AG04449 (cell line): ENCODE data around the gene IFI27.

ENCODE experiments used
- CTCF ChIA-PET: fragments of 350-600 bp; formaldehyde crosslinking; extraction: SDS; loops from one replicate; lab custom pipeline; 2021; ENCODE audit warnings: antibody characterized with exemption; lab: Yijun Ruan, JAX
- POLR2A ChIA-PET: fragments of 400-600, 350-600 bp; formaldehyde crosslinking; extraction: SDS; loops from one replicate; lab custom pipeline; 2020; ENCODE audit warnings: antibody characterized with exemption, inconsistent platforms; lab: Yijun Ruan, JAX
- DNase-seq: peaks from one replicate; pipeline ENCODE4 v3.0.0-alpha.2; 2010; ENCODE audit warnings: low read depth, low spot score
- H3K4me3 ChIP-seq: 2 replicates; pipeline ENCODE4 v1.5.1; 2011; ENCODE audit warnings: low read depth, mild to moderate bottlenecking, control low read depth, low read length
- CTCF ChIP-seq: IDR thresholded peaks from one replicate; pipeline ENCODE4 v1.5.1; 2011; ENCODE audit warnings: mild to moderate bottlenecking, moderate library complexity, low read length, control low read depth, inconsistent platforms; ENCODE audit not compliant: insufficient read depth; ENCODE audit errors: missing control alignments

Gene IFI27

GRCh38 chr14:94157197-94157596 lies 46.7 kb downstream of the IFI27 start:
- DNase-seq, result no peak
- no peak overlapping the region for H3K4me3 ChIP-seq
- ChIA-PET CTCF (interaction anchor here (0.8 to 2.5 kb wide), 4 partner anchors 12 to 25 kb away, joined by 3 to 11 read pairs (median 6); no protein-coding TSS in a partner anchor), POLR2A (no interaction called here)
- no peak for TF ChIP-seq CTCF

GRCh38 chr14:94158239-94158883 lies 47.8 kb downstream of the IFI27 start:
- no peak for DNase-seq
- ChIA-PET CTCF (interaction anchor here (1.1 to 2.5 kb wide), 3 partner anchors 11 to 26 kb away, joined by 5 to 11 read pairs (median 8); no protein-coding TSS in a partner anchor), POLR2A (no interaction called here)
- H3K4me3 ChIP-seq, result no peak overlapping the region
- no peak for TF ChIP-seq CTCF

GRCh38 chr14:94161058-94161457 lies 50.5 kb downstream of the IFI27 start:
- CTCF ChIA-PET, result interaction anchor here (0.6 to 1.5 kb wide), 2 partner anchors 21 to 29 kb away, joined by 3 read pairs; no protein-coding TSS in a partner anchor
- POLR2A ChIA-PET, result no interaction called here

GRCh38 chr14:94161981-94162380 lies 51.4 kb downstream of the IFI27 start:
- H3K4me3 ChIP-seq, result no peak overlapping the region
- DNase-seq, result no peak
- TF ChIP-seq CTCF, result no peak
- CTCF ChIA-PET, result interaction anchor here (0.9 to 1.9 kb wide), 5 partner anchors 9 to 161 kb away, joined by 3 to 10 read pairs (median 3); no protein-coding TSS in a partner anchor
- POLR2A ChIA-PET, result no interaction called here

More at GRCh38 chr14:94161058-94161457, 50.5 kb downstream of the IFI27 start:
- no peak overlapping the region for H3K4me3 ChIP-seq
- TF ChIP-seq CTCF, result no peak
- DNase-seq, result no peak

- H3K4me3 ChIP-seq, result no peak overlapping the region
- ChIA-PET CTCF (interaction anchor here (0.9 to 1.9 kb wide), 5 partner anchors 9 to 162 kb away, joined by 3 to 10 read pairs (median 3); no protein-coding TSS in a partner anchor), POLR2A (no interaction called here)
- TF ChIP-seq CTCF, result no peak
- DNase-seq, result no peak
These were observed 51.9 kb downstream of the IFI27 start for GRCh38 chr14:94162466-94162865.

- POLR2A ChIA-PET, result no interaction called here
- no peak for DNase-seq
- H3K4me3 ChIP-seq, result no peak overlapping the region
- CTCF ChIA-PET, result interaction anchor here (1.1 to 1.4 kb wide), 3 partner anchors 27 to 110 kb away, joined by 3 to 5 read pairs (median 4); no protein-coding TSS in a partner anchor
- TF ChIP-seq CTCF, result no peak
These were observed 53.3 kb downstream of the IFI27 start for GRCh38 chr14:94163796-94164195.
